Breast epithelium (tissue), 4 donors: Measurements from ENCODE around the gene MOSMO. TPM values are rescaled to one million over a fixed set of nuclear protein-coding genes. Genes with fewer than 3 reads are reported as not detected.

Experiments
- DNase-seq, 2 donors: peaks; one replicate each; pipeline ENCODE4 v3.0.0-alpha.2; 2019; ENCODE audit warnings: low spot score in 2 of 2
- H3K27ac ChIP-seq, 2 donors: fragments of 200-600 bp; sonication (generic) in 1 of 2; one replicate each; pipeline ENCODE4 v1.5.1; 2016 to 2019; ENCODE audit warnings: mild to moderate bottlenecking in 1 of 2
- H3K27me3 ChIP-seq, 2 donors: fragments of 200-600 bp; sonication (generic) in 1 of 2; one replicate each; pipeline versions ENCODE4 v1.5.1 to v1.6.0; 2017 to 2019; ENCODE audit warnings: control low read depth in 1 of 2, mild to moderate bottlenecking in 1 of 2
- H3K36me3 ChIP-seq: fragments of 200-600 bp; one replicate; pipeline ENCODE4 v1.5.1; 2019
- H3K4me1 ChIP-seq, 2 donors: fragments of 200-600 bp; sonication (generic); one replicate each; pipeline ENCODE4 v1.5.1; 2016 to 2019; ENCODE audit warnings: control low read depth in 1 of 2
- H3K4me3 ChIP-seq, 3 donors: fragments of 200-600 bp; sonication (generic); 1 replicate in 2 of 3; 2 replicates in 1 of 3; pipeline ENCODE4 v1.5.1; 2016 to 2019; ENCODE audit warnings: mild to moderate bottlenecking in 3 of 3, moderate library complexity in 2 of 3
- H3K9me3 ChIP-seq, 2 donors: fragments of 200-600 bp; sonication (generic) in 1 of 2; one replicate each; pipeline ENCODE4 v1.5.1; 2016 to 2019; ENCODE audit warnings: control low read depth in 1 of 2
- CTCF ChIP-seq, 3 donors: fragments of 450-650 bp; IDR thresholded peaks; one replicate each; pipeline ENCODE4 v1.5.1; 2016 to 2017; ENCODE audit warnings: antibody characterized with exemption in 3 of 3, mild to moderate bottlenecking in 3 of 3, moderate library complexity in 3 of 3
- POLR2A ChIP-seq: fragments of 450-650 bp; IDR thresholded peaks from one replicate; pipeline ENCODE4 v1.6.1; 2016; ENCODE audit warnings: antibody characterized with exemption, mild to moderate bottlenecking, moderate library complexity
- POLR2AphosphoS5 ChIP-seq, 3 donors: sonication (generic); formaldehyde crosslinking; IDR thresholded peaks; one replicate each; pipeline ENCODE4 v1.6.1; 2017; ENCODE audit warnings: antibody characterized with exemption in 3 of 3
- intact Hi-C: fragments of 100-400 bp; cut with DNase I; formaldehyde crosslinking; loops from one replicate; pipeline ENCODE4 v1.15.1; 2023; ENCODE audit warnings: low total_unique reads
- total RNA-seq, 3 donors: library from RNA; depleted of rRNA; stranded (reverse); fragments of >200 nt; gene quantifications; one replicate each; pipeline ENCODE4 v1.1.0, GENCODE V29; 2016

MOSMO gene
- total RNA-seq, 3 donors from 2014 or later, result 19.7 to 31.5 (median 29.5) TPM

GRCh38 chr16:22012241-22012640, 4.3 kb downstream of the MOSMO start:
- H3K4me3 ChIP-seq, result no peak overlapping the region
- H3K4me1 ChIP-seq, result no peaks in the 10 kb centered on the region
- TF ChIP-seq POLR2AphosphoS5 (IDR thresholded peaks at IDR 0.05) (no peak), CTCF (IDR thresholded peaks at IDR 0.05) (no peak), POLR2A (no peak)
- H3K9me3 ChIP-seq, result no peaks in the 10 kb centered on the region
- H3K27ac ChIP-seq, result no peak overlapping the region
- no peak for DNase-seq
- H3K27me3 ChIP-seq, result no peaks in the 10 kb centered on the region
- H3K36me3 ChIP-seq, result no peaks in the 10 kb centered on the region
- intact Hi-C loops, result no loop called here

DNA sequence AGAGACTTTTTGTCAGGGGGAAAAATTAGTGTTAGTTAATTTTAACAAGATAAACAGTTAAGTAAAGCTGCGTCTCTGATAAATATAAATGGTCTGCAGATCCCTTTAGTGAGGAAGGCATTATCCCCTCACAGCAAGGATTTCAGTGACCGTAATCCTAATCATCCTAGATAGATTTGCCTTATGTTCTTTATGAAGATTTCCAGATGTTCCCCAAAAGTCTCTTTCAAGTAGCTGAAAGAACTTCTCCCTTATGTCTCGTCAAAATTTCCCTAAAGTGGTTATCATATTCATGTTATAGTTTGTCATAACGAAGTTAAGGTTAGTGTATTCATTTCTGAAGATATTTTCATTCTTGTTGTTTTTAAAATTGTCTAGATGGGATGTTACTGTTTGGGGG, 5.6 kb downstream of the MOSMO start:
- DNase-seq, result no peak
- H3K4me3 ChIP-seq, result no peak overlapping the region
- no peaks in the 10 kb centered on the region for H3K36me3 ChIP-seq
- H3K27ac ChIP-seq, result no peak overlapping the region
- no peaks in the 10 kb centered on the region for H3K27me3 ChIP-seq
- H3K4me1 ChIP-seq, result no peaks in the 10 kb centered on the region
- intact Hi-C loops, result no loop called here
- no peaks in the 10 kb centered on the region for H3K9me3 ChIP-seq
- no peak for TF ChIP-seq POLR2A

GRCh38 chr16:22014271-22014873, 6.5 kb downstream of the MOSMO start:
- Histone ChIP-seq H3K9me3 (no peaks in the 10 kb centered on the region), H3K27me3 (no peaks in the 10 kb centered on the region), H3K4me3 (no peak overlapping the region), H3K4me1 (no peaks in the 10 kb centered on the region), H3K36me3 (no peaks in the 10 kb centered on the region), H3K27ac (no peak overlapping the region)
- no peak for DNase-seq
- intact Hi-C loops, result no loop called here
- TF ChIP-seq POLR2A (no peak), CTCF (IDR thresholded peaks at IDR 0.05) (no peak), POLR2AphosphoS5 (IDR thresholded peaks at IDR 0.05) (no peak)

DNA sequence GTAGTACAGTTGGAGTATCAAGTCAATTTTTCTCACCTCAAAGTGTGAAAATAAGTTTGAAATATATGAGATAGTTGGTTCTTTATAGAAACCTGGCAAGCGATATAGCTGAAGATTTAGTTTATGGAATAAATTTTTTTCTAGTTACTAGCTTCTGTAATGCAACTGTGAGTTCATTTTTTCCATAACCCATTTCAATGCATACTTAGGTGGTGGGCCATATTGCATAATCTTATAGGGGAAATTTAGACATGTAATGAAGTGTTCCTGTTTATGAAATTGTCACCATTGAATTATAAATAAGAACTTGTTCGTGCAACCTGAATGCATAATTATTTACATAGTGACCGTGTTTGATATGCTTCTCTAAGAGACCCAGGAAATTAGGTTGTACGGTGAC, 9.0 kb downstream of the MOSMO start:
- TF ChIP-seq POLR2A (no peak), CTCF (IDR thresholded peaks at IDR 0.05) (no peak), POLR2AphosphoS5 (IDR thresholded peaks at IDR 0.05) (no peak)
- intact Hi-C loops, result no loop called here

GRCh38 chr16:22018559-22018958, 10.6 kb downstream of the MOSMO start:
- TF ChIP-seq CTCF (IDR thresholded peaks at IDR 0.05) (no peak), POLR2A (no peak), POLR2AphosphoS5 (IDR thresholded peaks at IDR 0.05) (no peak)

More for the DNA sequence above, 9.0 kb downstream of the MOSMO start:
- Histone ChIP-seq H3K4me1 (no peaks in the 10 kb centered on the region), H3K27me3 (no peaks in the 10 kb centered on the region), H3K36me3 (no peaks in the 10 kb centered on the region), H3K27ac (no peak overlapping the region), H3K4me3 (no peak overlapping the region), H3K9me3 (no peaks in the 10 kb centered on the region)
- DNase-seq, result no peak

More at GRCh38 chr16:22018559-22018958, 10.6 kb downstream of the MOSMO start:
- intact Hi-C loops, result no loop called here
- H3K9me3 ChIP-seq, result no peaks in the 10 kb centered on the region
- no peak overlapping the region for H3K4me3 ChIP-seq
- H3K4me1 ChIP-seq, result no peaks in the 10 kb centered on the region
- no peaks in the 10 kb centered on the region for H3K27me3 ChIP-seq
- no peak overlapping the region for H3K27ac ChIP-seq
- H3K36me3 ChIP-seq, result no peaks in the 10 kb centered on the region
- no peak for DNase-seq
